GM12874 (cell line): Measurements from ENCODE around the gene H2BK1.

Source experiments
- TF ChIP-seq, protein P1 (sequence below): IDR thresholded peaks from 2 replicates; pipeline ENCODE4 v1.5.1; 2011; ENCODE audit warnings: low read depth, mild to moderate bottlenecking, control low read depth, low read length, moderate library complexity; ENCODE audit not compliant: insufficient read depth

H2BK1 gene

GRCh38 chr7:151240536-151240935 is 30.2 kb upstream of the H2BK1 start:
- TF ChIP-seq, protein P1, sequence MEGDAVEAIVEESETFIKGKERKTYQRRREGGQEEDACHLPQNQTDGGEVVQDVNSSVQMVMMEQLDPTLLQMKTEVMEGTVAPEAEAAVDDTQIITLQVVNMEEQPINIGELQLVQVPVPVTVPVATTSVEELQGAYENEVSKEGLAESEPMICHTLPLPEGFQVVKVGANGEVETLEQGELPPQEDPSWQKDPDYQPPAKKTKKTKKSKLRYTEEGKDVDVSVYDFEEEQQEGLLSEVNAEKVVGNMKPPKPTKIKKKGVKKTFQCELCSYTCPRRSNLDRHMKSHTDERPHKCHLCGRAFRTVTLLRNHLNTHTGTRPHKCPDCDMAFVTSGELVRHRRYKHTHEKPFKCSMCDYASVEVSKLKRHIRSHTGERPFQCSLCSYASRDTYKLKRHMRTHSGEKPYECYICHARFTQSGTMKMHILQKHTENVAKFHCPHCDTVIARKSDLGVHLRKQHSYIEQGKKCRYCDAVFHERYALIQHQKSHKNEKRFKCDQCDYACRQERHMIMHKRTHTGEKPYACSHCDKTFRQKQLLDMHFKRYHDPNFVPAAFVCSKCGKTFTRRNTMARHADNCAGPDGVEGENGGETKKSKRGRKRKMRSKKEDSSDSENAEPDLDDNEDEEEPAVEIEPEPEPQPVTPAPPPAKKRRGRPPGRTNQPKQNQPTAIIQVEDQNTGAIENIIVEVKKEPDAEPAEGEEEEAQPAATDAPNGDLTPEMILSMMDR = no peak

- TF ChIP-seq, protein P1 = no peak
Observed at GRCh38 chr7:151239837-151240459, 29.7 kb upstream of the H2BK1 start.

GRCh38 chr7:151238924-151239836 is 28.9 kb upstream of the H2BK1 start:
- TF ChIP-seq, protein P1 = no peak

DNA sequence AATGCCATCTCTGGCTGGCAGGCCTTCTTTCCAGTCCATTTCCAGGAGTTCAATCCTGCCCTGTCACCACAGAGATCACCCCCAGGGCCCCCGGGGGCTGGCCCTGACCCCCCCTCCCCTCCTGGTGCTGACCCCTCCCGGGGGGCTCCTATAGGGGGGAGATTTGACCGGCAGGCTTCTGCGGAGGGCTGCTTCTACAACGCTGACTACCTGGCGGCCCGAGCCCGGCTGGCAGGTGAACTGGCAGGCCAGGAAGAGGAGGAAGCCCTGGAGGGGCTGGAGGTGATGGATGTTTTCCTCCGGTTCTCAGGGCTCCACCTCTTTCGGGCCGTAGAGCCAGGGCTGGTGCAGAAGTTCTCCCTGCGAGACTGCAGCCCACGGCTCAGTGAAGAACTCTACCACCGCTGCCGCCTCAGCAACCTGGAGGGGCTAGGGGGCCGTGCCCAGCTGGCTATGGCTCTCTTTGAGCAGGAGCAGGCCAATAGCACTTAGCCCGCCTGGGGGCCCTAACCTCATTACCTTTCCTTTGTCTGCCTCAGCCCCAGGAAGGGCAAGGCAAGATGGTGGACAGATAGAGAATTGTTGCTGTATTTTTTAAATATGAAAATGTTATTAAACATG is 28.0 kb upstream of the H2BK1 start:
- TF ChIP-seq, protein P1 = no peak

- TF ChIP-seq, protein P1 = no peak
Observed at GRCh38 chr7:151237244-151238189, 27.2 kb upstream of the H2BK1 start.

- TF ChIP-seq, protein P1 = no peak
Observed at GRCh38 chr7:151236406-151236805, 26.1 kb upstream of the H2BK1 start.
